Kidney tubule cell (primary cell): ENCODE results near the gene NTHL1.

Experiments used
- DNase-seq: peaks from one replicate; pipeline ENCODE4 v3.0.0-alpha.2; 2018; ENCODE audit warnings: low spot score

NTHL1 gene

DNA sequence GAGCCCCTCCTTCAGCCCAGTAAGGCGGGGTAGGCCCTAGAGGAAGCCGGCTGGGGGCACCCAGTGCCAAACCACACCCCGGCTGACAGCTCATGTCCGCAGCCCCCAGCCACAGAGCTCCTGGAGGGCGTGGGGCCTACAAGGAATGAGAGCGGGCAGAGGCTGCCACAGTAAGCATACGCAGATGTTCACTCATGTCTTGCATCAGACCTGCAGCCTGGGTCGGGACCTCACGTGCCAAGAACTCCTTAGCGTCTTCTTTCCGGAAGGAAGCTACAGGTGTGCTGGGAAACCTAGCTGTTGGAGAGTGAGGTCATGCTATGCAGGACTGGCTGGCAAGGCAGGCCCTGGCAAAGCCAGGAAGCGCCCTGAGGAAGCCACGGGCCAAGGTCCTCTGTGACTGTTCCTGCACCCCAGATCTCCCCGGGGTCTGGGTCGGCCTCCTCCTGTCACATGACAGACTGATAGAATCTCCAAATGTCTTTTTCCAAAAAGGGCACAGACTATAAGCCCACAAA is 39.6 kb downstream of the NTHL1 start:
- peak; percentile 48 for DNase-seq

- DNase-seq: no peak
Measured at GRCh38 chr16:2007081-2007836, 40.4 kb downstream of the NTHL1 start.

DNA sequence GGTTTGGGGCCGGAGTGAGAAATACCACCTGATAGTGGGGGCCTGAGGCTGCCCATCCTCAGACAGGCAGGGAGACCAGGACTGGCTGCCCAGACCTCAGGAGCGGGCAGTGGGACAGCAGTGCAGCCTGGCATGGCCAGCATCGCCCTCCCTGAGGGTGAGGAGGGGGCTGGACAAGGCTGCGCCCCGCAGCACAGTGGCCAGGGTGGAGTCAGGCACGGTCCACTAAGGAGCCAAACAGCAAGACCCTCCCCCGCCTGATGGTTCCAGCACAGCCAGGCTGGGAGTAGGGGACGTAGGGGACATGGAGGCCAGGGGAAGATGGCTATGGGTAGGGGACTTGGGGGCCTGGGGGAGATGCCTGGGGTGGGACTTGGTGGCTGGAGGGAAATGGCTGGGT is 41.3 kb downstream of the NTHL1 start:
- DNase-seq: no peak

GRCh38 chr16:2005646-2006045 is 42.0 kb downstream of the NTHL1 start:
- no peak for DNase-seq

GRCh38 chr16:2004795-2005517 is 42.7 kb downstream of the NTHL1 start:
- no peak for DNase-seq

- DNase-seq: peak; percentile 89
Measured at GRCh38 chr16:2003827-2004641, 43.6 kb downstream of the NTHL1 start.

DNA sequence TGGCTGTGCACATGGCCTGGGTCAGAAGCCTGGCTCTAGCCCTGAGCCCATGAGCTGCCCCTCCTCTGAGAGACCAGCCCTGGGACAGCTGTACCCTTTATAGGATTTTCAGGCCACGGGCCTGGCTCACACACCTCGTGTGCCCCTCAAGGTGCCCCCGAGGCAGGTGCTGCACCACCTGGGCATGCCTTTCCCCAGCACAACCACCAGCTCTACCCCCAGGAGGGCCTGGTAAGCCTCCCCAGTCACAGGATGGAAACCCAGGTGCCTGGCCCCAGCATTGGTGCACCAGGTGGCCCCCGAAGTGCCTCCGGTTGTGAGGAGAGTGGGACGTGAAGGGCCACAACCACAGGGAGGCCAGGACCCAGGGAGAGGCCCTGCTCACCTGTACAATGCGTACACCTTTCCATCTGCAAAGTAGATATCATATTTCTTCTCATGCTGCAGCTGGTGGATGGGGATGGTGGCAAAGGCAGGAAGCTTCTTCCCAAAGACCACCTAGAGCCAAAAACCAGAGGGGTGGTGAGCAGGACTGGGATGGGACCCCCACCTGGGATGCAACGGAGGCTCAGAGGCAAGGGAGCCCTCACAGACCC is 44.3 kb downstream of the NTHL1 start:
- DNase-seq: no peak

DNA sequence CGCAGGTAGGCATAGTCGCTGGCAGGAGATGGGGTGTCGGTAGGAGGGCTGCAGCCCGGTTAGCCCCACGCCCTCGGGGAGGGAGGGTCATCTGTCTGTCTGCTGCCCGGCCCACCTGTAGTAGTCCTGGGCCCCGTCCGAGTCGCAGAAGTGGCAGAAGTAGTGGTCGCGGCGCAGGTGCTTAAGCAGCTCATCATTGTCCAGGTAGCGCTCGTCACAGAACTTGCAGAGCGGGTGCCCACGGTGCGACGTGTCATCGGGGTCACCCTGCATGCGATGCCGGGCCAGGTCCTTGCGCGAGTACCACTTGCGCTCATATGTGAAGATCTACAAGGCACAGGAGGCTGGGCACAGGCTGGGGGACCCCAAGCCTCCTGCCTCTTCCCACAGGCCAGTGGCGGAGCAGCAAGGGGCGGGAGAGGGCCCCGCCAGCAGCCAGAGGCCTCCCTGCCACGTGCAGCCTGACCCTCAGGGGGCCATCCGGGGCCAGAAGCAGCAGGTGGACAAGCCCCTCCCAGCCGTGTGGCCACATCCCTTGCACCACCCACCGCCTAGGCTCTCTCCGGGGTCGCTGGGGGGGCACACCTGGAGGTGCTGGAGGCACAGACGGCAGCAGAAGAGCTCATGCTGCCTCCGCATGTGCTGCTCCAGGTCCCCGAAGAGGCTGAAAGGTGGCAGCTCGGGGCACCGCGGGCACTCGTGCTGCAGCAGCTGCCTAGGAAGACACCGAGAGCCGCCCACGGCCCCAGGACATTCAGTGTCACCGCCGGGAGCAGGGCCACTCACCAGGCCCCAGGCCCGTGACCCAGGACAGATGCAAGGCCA is 45.0 kb downstream of the NTHL1 start:
- no peak for DNase-seq

GRCh38 chr16:2001456-2002355 is 45.9 kb downstream of the NTHL1 start:
- DNase-seq: no peak

- no peak for DNase-seq
Measured at GRCh38 chr16:2001035-2001434, 46.6 kb downstream of the NTHL1 start.

DNA sequence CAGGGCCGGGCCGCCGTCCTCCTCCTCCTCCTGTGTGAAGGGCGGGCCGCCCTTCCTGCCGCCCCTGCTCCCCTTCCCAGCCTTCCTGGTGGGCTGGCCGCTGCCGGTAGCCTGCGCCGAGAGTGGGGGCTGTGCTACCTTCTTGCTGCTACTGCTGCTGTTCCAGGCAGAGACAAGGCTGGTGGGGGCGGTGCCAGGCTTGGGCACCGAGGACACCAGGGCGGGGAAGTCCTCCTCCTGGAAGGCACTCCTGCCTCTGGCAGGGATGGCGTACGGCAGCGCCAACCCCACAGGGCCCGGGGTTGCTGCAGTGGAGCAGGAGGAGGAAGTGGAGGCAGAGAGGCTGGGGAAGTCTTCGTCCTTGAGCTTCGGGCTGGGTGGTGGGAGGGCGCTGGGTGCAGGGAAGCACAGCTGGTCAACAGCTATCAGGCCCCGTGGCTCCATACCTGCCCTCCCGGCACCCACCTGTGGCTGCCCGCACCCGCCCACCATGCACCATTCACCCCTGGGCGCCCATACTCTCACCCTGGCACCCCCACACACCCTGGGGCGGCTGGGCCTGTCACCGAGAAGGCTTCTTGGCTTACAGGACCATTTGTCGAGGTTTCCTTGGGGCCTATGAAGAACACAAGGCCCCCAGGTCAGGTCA is 47.6 kb downstream of the NTHL1 start:
- DNase-seq: no peak

DNA sequence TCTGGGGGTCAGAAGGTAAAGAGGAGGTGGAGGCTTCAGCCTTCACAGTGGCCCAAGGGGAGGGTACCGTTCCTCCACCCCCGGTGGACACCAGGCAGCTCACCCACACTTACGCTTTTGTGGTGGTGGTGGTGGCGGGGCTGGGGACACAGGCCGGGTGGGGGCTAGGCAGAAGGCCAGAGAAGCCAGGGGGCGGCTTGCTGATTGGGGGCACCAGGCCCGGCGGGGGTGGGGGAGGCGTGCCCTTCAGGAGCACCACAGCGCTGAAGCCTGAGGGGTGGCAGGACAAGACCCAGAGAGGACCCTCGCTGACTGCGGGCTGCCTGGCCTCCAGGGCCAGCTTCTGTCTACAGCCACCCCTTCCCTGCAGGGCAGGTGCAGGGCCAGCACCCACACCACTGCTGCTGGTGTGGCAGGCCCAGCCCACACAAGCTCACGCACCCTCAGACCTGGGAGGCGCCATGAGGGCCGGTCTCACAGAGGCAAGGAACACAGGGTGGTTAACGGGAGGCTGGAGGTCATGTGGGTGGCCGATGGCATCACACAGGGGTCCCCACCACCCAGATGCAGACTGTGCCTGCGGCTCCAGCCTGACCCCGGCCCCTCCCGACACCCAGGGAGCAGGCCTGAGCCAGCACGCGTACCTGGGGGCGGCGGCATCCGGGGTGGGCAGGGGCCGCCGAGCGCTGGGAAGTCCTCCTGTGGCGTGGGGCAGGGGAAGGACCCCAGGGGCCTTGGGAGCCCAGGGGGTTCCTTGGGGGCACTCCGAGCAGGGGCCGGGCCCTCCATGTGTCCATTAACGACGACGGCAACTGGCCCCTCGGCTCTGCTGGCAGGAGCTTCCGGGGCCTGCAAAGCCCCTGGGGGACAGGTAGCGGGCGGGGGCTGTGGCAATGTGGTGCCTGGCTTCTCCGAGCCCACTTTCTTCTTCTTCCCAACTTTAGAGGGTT is 48.5 kb downstream of the NTHL1 start:
- DNase-seq: no peak

DNA sequence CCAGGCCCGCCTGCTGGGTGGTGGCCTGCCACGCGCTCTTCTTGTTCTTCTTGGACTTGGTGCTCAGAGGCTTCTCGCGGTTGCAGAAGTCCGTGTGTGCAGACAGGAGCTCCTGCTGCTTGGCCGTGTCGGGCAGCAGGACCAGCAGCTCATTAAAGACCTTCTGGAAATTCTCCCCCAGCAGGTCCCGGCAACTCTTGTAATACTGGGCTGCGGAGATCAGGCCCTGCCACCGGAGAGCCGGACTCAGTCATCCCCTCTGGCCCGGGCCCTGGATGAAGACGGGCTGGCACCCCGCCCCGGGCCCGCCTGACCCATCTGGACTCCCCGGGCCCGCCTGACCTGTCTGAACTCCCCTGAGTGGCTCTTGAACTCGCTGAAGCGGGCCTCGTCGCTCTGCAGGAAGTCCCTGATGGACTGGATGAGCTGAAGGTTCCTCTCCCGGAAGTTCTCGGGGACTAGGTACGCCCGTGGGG is 49.2 kb downstream of the NTHL1 start:
- no peak for DNase-seq

- no peak for DNase-seq
Measured at GRCh38 chr16:1997494-1998359, 49.9 kb downstream of the NTHL1 start.

GRCh38 chr16:1993731-1994131 is 53.9 kb downstream of the NTHL1 start:
- peak; percentile 90 for DNase-seq

DNA sequence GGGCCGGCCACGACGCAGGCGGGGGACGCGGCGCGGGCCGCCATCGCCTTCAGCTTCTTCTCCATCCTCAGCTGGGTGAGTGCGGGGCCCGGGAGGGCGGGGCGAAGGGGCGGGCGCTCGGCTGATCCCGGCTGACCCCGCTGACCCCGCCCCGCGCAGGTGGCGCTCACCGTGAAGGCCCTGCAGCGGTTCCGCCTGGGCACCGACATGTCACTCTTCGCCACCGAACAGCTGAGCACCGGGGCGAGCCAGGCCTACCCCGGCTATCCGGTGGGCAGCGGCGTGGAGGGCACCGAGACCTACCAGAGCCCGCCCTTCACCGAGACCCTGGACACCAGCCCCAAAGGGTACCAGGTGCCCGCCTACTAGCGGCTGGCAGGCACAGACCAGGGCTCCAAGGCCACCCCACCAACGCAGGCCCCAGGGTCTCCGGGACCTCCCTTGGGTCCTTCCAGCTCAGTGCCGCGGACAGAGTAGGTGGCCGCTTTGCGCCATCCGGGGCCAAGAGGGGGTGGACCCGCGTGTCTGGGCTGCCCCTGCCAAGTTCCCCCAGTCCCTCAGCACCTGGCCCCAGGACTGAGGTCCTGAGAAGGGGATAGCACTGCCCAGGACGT is 54.8 kb downstream of the NTHL1 start:
- DNase-seq: no peak
